MG63 (cell line): Measurements from ENCODE around the gene PRR9. TPM values are rescaled to one million over a fixed set of nuclear protein-coding genes. Genes with fewer than 3 reads are reported as not detected.
A peak's percentile ranks its signal among the peaks of the same experiment; 100 is the strongest.
"Not testable (repeated sequence)": the region's sequence is repeated elsewhere in the genome, so short reads cannot be mapped to it uniquely, and the experiment has no call there.

Experiments
- DNase-seq: peaks from one replicate; pipeline ENCODE4 v3.0.0-alpha.2; 2020
- H3K27me3 ChIP-seq: fragments of 250-450 bp; sonication (Bioruptor Pico); 2 replicates; pipeline ENCODE4 v1.5.1; 2020; ENCODE audit warnings: mild to moderate bottlenecking, moderate library complexity
- H3K36me3 ChIP-seq: fragments of 250-450 bp; sonication (Bioruptor Pico); 2 replicates; pipeline ENCODE4 v1.5.1; 2020; ENCODE audit warnings: mild to moderate bottlenecking, moderate library complexity
- H3K4me3 ChIP-seq: fragments of 250-450 bp; sonication (Bioruptor Pico); 2 replicates; pipeline ENCODE4 v1.5.1; 2020; ENCODE audit warnings: mild to moderate bottlenecking, moderate library complexity
- H3K9me3 ChIP-seq: fragments of 250-450 bp; sonication (Bioruptor Pico); 2 replicates; pipeline ENCODE4 v1.5.1; 2020; ENCODE audit warnings: mild to moderate bottlenecking, moderate library complexity
- total RNA-seq: library from RNA; depleted of rRNA; stranded (reverse); fragments of >200 nt; shearing (Covaris generic); gene quantifications from 2 replicates; pipeline ENCODE4 v1.2.3, GENCODE V29; 2014; ENCODE audit warnings: low replicate concordance

PRR9 gene
- total RNA-seq, 1 experiment from 2014 or later: 0.07 TPM

DNA sequence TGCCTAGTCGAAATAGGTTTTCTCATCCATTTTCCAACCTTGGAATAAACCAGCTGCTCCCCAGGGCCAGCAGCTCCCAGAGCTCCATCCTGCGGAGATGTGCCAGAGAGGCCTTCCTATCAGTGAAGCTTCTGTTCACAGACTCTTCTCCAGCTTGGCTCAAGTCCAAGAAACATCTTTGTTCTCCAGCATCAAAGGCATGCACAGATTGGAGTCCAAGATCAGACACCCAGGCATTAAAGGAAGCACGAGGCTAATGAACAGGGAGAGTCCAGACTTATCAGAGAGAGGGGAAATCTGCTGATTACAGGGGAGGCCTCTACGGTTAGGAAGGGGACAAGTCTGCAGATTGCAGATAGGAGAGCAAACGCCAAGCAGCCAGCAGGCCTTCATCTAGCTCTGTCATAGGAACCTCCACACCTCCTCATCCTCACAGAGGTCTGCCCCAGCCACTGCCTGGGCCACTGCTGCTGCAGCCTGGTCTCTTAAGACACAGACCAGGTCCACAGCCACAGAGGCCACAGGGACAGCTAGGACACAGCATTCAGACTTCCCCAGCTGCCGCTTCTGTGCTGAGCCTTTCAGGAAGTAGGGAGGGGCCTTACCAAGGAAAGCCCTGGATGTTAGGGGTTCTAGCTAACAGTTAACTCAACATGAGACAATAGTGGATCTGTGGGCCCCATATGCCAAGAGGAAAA is 3.4 kb downstream of the PRR9 start:
- DNase-seq: no peak
- H3K4me3 ChIP-seq: no peak overlapping the region
- no peaks in the 10 kb centered on the region for H3K27me3 ChIP-seq
- H3K36me3 ChIP-seq: no peaks in the 10 kb centered on the region
- no peaks in the 10 kb centered on the region for H3K9me3 ChIP-seq

DNA sequence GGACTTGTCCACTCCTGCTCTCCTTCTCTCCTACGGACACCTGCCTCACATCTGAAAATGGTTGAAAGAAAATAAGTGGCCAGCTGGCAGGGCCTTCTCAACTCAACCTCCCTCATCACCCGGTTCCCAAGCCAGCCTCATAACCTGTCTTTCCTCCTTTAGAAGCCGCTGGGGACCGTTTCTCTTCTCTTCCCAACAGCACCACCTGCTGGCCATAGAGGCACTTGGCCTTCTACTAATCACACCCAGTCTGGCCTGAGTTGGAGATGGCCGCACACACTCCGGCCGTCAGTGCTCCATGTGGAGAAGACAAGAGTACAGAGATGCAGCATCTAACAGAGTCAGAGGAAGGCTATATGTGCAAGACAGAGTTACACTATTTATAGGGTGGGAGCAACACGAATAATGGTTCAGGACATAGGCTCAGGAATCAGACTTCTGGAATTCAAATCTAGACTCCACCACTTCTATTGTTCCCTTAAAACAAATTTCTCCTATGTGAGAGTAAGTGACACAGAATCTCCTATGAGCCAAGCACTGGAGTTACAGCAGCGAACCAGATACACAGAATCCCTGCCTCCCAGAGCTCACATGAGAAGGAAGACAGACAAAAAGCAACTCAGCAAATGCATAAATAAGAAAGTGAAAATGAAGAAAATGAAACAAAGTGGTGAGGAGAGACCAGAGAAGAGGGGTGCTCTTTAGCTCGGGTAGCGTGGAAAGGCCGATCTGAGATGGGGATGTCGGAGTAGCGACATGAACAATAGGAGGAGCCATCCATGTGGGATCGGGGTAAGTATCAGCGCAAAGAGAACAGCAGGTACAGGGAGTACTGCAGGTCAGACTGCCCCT is 5.9 kb downstream of the PRR9 start:
- peak; percentile 56 for DNase-seq
- not testable (repeated sequence) for H3K9me3 ChIP-seq, H3K4me3 ChIP-seq, H3K36me3 ChIP-seq, H3K27me3 ChIP-seq

DNA sequence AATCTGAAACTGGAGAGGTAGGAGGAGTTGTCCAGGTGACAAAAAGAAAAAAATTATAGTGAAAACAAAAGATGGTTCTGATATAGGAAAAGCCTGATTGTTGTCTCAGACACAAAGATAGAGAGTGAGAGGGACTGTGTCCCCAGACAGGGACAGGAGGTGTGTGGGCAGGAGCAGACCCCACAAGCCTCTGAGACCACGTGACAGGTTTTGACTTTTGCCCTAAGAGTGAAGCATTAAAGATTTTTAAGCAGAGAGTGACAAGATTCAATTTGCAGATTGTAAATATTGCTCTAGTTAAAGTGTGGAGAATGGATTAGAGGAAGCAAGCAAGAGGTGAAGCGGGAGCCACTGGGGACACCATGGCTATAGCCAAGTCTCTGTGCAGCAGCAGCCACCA is 10.4 kb downstream of the PRR9 start:
- H3K4me3 ChIP-seq: no peak overlapping the region
- no peaks in the 10 kb centered on the region; the same call in none of the 2 replicates for H3K27me3 ChIP-seq
- DNase-seq: no peak
- no peaks in the 10 kb centered on the region for H3K36me3 ChIP-seq
- H3K9me3 ChIP-seq: no peaks in the 10 kb centered on the region

DNA sequence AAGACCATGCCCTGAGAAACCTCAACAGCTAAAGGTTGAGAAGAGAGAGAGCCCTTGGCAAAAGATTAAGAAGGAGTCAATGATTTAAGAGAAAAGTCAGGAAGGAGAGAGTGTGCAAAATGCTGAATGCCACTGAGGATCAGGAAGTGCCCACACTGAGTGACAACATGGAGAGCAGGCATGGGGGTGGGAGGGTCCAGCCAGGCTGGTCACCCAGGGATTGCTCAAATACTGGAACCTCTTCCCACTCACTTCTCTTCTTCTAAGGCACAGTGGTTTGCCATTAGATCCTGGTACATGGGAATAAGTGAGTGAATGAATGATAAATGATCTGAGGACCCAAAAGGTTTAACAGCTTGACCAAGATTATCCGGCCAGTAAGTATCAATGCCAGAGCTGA is 11.1 kb downstream of the PRR9 start:
- Histone ChIP-seq H3K36me3 (no peaks in the 10 kb centered on the region), H3K9me3 (no peaks in the 10 kb centered on the region), H3K4me3 (no peak overlapping the region), H3K27me3 (no peaks in the 10 kb centered on the region; the same call in none of the 2 replicates)
- DNase-seq: no peak

DNA sequence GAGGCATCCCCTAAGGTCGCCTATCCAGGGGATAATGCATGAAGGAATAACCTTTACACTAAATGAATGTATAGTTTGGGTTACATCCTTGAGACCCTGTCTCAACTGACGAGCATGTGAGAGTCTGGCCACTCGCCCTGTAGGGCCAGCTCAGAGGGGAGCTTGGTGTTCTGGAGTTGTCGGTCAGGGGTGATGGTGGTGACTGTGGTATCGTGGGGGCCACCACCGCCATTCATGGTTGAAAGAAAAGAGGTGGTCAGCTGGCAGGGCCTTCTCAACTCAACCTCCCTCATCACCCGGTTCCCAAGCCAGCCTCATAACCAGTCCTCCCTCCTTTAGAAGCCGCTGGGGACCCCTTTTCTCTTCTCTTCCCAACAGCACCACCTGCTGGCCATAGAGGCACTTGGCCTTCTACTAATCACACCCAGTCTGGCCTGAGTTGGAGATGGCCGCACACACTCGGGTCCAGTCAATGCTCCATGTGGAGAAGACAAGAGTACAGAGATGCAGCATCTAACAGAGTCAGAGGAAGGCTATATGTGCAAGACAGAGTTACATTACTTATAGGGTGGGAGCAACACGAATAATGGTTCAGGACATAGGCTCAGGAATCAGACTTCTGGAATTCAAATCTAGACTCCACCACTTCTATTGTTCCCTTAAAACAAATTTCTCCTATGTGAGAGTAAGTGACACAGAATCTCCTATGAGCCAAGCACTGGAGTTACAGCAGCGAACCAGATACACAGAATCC is 11.9 kb downstream of the PRR9 start:
- H3K9me3 ChIP-seq, H3K36me3 ChIP-seq, H3K27me3 ChIP-seq, H3K4me3 ChIP-seq: not testable (repeated sequence)
- DNase-seq: peak; percentile 23

DNA sequence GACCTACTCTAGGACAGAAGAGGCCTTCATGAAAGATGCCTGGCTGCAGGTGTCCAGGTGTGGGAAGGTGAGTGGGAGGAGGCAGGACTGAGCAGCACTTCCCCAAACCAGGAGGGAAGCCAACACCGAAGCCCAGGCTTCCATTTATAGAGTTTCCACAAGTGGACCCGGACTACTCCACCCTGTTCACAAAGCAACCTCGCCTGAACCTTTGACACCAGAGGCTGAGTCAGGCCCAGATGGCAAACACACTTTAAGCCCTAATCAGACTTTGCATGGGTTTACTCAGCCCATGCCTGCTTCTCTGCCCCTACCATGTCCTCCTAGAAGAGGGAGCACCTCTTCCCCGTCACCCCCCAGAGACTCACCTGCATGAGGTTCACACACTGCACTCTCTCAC is 14.0 kb downstream of the PRR9 start:
- Histone ChIP-seq H3K4me3 (no peak overlapping the region), H3K27me3 (peaks cover 5% of the 10 kb centered on the region), H3K36me3 (no peaks in the 10 kb centered on the region), H3K9me3 (no peaks in the 10 kb centered on the region)
- no peak for DNase-seq

DNA sequence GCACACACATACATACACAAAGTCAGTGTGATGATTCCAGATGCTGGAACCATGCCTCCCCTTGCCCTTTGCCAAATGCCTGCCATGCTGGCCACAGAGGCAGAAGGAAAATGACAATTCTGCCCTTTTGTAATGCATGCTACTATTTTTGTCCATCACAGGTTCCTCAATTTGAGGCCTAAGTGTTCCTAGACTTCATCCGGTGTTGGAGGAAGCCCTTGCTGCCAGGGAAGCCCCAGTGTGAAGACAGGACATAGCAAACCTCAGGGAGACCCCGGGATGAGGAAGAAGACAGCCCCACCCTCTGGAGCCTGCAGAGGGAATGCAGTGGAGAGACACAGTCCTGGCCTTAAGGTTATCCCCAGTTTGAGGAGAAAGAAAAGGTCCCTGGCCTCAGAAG is 14.4 kb downstream of the PRR9 start:
- Histone ChIP-seq H3K27me3 (peaks cover 6% of the 10 kb centered on the region; the same call in 1 of the 2 replicates), H3K36me3 (no peaks in the 10 kb centered on the region), H3K4me3 (no peak overlapping the region), H3K9me3 (no peaks in the 10 kb centered on the region)
- DNase-seq: no peak

DNA sequence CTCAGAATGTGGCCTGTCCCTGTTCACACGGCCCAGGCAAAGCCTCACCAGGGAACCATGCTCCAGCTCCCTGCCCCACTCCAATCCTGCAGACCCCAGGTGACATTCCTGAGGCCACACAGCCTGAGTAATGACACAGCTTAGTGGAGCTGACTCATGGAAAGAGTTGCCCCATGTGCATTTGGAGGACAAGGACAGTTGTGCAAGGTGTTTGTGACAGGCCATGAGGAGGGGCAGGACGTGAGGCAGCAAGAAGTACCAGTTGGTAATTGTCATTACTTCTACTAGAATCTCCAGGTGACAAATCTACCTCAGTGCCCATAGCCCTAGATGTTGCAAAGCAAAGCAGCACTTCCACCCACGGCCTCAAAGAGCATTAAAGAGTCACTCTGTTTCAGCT is 15.2 kb downstream of the PRR9 start:
- Histone ChIP-seq H3K27me3 (peaks cover 8% of the 10 kb centered on the region; the same call in 1 of the 2 replicates), H3K36me3 (no peaks in the 10 kb centered on the region), H3K9me3 (no peaks in the 10 kb centered on the region), H3K4me3 (no peak overlapping the region)
- DNase-seq: no peak

DNA sequence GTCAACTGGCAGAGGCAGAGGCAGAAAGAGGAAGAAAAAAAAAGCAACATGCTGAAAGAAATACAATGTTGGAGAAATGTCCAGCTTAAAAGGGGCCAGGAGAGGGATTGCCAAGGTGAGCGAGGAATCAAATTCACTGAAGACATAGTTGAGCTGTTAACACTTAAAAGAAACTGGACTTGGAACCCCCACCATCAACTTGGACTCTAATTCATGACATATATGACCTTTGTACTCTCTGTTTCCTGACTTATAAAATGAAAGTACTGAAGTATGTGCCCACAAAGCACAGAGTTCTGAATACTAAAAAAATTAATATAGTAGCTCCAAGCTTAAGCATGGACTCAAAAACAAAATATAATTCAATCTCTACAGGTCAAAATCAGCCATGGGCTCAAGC is 16.1 kb downstream of the PRR9 start:
- no peak overlapping the region for H3K4me3 ChIP-seq
- H3K9me3 ChIP-seq: no peaks in the 10 kb centered on the region
- H3K27me3 ChIP-seq: peaks cover 8% of the 10 kb centered on the region; the same call in 1 of the 2 replicates
- no peaks in the 10 kb centered on the region for H3K36me3 ChIP-seq
- DNase-seq: no peak

DNA sequence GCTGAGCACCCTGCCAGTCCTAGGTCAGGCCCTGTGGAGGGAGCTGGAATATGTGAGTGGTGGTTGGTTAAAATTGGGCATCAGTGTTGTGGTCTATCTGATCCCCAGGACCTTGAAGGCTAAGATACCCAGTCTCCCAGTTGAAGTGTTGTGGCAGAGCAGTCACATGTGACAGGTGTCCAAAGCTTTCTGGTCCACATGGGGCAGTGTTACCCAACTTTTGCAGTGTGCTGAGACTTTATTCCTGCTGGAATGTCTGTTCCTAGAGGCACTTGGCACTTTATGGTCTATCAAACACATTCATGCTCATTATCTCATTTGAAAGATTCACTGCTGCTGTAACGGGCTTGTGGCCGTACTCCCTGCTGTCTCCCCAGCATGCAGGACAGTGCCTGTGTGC is 21.1 kb downstream of the PRR9 start:
- Histone ChIP-seq H3K27me3 (peaks cover 8% of the 10 kb centered on the region; the same call in 1 of the 2 replicates), H3K36me3 (no peaks in the 10 kb centered on the region), H3K4me3 (no peak overlapping the region), H3K9me3 (no peaks in the 10 kb centered on the region)
- DNase-seq: no peak

DNA sequence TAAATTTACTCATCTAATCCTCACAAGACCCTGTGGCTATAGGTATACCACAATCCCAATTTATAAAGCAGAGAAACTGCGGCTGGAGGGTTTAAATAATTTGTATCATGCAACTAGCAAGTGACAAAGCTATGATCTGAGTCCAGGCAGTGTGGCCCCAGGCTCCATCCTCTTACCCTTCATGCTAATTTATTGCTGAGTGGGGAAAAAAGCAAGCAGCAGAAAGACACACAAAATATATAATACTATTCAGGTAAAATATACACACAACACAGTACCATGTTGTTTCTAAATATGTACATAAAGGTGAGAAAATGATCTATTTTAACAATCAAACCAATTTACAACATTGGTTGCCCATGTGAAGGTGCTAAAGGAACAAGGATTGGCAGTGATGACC is 24.8 kb downstream of the PRR9 start:
- Histone ChIP-seq H3K27me3 (no peaks in the 10 kb centered on the region; the same call in 1 of the 2 replicates), H3K4me3 (no peak overlapping the region), H3K36me3 (no peaks in the 10 kb centered on the region), H3K9me3 (no peaks in the 10 kb centered on the region)
- DNase-seq: no peak

DNA sequence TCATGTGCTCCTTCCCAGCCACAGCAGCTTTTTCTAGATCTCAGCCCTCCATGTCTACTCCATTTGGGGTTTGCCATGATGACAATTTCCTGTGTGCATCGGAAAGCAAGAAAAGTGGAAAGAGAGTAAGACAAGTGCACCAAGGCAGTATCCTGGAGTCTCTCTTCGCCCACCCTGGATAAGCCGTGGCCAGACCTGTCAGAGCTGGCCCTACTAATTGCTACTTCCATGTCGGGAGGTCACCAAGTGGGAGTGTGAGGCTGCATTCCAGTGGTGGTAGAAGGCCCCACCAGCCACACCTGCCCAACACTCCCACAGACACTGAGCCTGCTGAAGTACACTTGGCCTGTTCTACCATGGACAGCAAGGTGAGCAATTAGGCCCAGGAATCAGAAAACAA is 28.1 kb downstream of the PRR9 start:
- H3K4me3 ChIP-seq: no peak overlapping the region
- no peak for DNase-seq
- H3K27me3 ChIP-seq: peaks cover 2% of the 10 kb centered on the region; the same call in 1 of the 2 replicates
- H3K36me3 ChIP-seq: no peaks in the 10 kb centered on the region
- H3K9me3 ChIP-seq: no peaks in the 10 kb centered on the region

DNA sequence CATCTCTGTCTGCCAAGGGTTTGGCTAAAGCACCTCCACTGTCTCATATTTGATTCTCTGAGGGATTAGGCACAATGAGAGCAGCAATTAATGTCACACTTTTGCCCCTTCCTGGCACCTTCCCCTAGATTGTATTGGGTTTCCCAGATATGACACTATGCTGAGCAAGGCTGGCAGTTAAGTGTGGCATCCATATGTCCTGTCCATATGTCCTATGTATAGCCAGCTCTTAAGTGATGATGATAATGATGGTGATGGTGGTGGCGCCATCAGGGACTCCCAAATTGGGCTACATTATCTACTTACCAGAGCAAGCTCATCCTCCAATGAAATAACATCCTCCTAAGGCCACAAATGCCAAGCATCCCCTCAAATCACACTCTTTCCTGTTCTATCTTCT is 28.6 kb downstream of the PRR9 start:
- Histone ChIP-seq H3K4me3 (no peak overlapping the region), H3K36me3 (no peaks in the 10 kb centered on the region), H3K27me3 (peaks cover 2% of the 10 kb centered on the region; the same call in 1 of the 2 replicates), H3K9me3 (no peaks in the 10 kb centered on the region)
- DNase-seq: no peak

DNA sequence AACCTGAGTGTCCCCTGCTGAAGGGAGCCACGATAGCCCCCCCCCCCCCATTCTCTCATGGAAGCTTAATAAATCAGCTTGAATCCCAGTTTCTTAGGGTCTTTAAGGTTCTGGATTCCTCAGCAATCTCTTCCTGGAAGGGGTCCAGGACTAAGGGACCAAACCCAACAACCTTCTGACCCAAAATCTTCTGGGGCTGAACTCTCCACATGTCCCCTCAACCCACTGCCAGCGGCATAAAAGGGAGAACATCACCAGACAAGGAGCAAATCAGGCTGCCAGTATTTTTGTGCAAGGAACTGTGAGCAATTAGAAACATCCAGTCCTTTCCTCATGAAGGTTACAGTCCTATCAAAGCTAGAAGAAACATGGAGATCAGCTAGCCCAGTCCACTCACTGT is 29.4 kb downstream of the PRR9 start:
- Histone ChIP-seq H3K27me3 (peaks cover 4% of the 10 kb centered on the region; the same call in 1 of the 2 replicates), H3K9me3 (no peaks in the 10 kb centered on the region), H3K36me3 (no peaks in the 10 kb centered on the region), H3K4me3 (no peak overlapping the region)
- DNase-seq: no peak

DNA sequence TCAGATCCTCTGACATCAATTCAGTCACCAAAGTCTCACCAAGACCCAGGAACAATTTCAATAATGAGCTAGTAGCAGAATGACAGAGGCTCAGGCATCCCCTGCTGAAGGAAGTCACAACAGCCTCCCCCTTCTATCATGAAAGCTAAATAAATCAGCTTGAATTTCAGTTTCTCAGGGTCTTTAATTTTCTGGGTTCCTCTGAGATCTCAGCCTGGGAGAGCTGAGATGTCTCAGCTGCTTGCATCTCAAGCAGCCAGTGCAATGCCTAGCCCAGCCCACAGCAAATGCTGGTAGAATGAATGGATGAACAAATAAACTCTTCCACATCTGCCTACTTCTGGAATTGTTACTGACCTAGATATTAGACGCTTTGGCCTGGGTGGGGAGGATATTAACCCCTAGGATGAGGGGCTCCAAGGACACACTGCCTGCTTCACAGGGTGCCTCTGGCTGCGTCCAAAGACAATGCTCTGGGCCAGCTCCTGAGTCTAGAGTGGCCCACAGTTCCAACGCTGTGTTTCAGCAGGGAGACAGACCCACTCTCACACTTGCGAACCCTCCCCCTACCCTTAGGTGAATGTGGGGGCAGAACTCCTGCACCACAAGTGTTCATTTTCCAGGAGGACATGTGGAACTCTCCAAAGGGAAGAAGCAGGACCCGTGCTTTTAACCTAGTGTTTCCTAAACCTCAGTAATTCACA is 30.9 kb downstream of the PRR9 start:
- no peaks in the 10 kb centered on the region for H3K9me3 ChIP-seq
- H3K27me3 ChIP-seq: peaks cover 4% of the 10 kb centered on the region; the same call in 1 of the 2 replicates
- no peaks in the 10 kb centered on the region for H3K36me3 ChIP-seq
- no peak for DNase-seq
- no peak overlapping the region for H3K4me3 ChIP-seq

DNA sequence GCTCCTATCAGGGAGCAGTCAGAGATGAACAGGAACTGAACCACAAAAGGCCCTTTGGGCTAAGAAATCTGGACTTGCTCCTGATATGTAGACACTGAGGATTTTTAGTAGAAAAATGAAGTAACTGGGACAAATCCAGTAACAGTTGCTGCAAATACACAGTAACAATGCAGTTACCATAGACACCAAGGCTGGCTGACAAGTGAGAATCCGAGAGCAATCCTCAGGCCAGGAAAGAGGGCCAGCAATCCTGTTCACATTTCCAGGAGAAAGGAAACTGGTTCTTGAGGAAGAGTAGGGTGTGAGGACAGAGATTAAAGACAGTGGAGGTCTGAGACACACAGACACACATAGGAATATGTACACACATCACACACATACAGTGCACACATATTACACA is 32.8 kb downstream of the PRR9 start:
- no peak for DNase-seq
- H3K36me3 ChIP-seq: no peaks in the 10 kb centered on the region
- peaks cover 4% of the 10 kb centered on the region; the same call in 1 of the 2 replicates for H3K27me3 ChIP-seq
- H3K9me3 ChIP-seq: no peaks in the 10 kb centered on the region
- no peak overlapping the region for H3K4me3 ChIP-seq
